Measurements from ENCODE around the gene SAMD1.

- no peak for TF ChIP-seq CTCF (IDR thresholded peaks at IDR 0.05)
- TF ChIP-seq POLR2A (IDR thresholded peaks at IDR 0.05), result no peak
Observed at GRCh38 chr19:14135985-14136508, 45.5 kb upstream of the SAMD1 start.
